RWPE2 (cell line): ENCODE data around the gene VWA5A.

Experiments used
- ATAC-seq: fragments of 200-7000 bp; cut with Tn5 transposase; 3 replicates; pipeline ENCODE4 v1.9.1; 2021; ENCODE audit warnings: low read depth
- DNase-seq: peaks from one replicate; pipeline ENCODE4 v3.0.0-alpha.2; 2020; ENCODE audit warnings: low spot score
- H3K27ac ChIP-seq: fragments of 450-650 bp; 2 replicates; pipeline ENCODE4 v1.5.1; 2017; ENCODE audit warnings: mild to moderate bottlenecking; ENCODE audit not compliant: poor library complexity, severe bottlenecking
- H3K27me3 ChIP-seq: fragments of 250-450 bp; sonication (Bioruptor Pico); 2 replicates; pipeline ENCODE4 v1.5.1; 2021; ENCODE audit warnings: mild to moderate bottlenecking, moderate library complexity; ENCODE audit not compliant: insufficient read depth, poor library complexity, severe bottlenecking
- H3K36me3 ChIP-seq: fragments of 250-450 bp; sonication (Bioruptor Pico); 2 replicates; pipeline ENCODE4 v1.5.1; 2020; ENCODE audit warnings: low read depth, mild to moderate bottlenecking, moderate library complexity
- H3K4me1 ChIP-seq: fragments of 250-450 bp; sonication (Bioruptor Pico); 2 replicates; pipeline ENCODE4 v1.5.1; 2021; ENCODE audit warnings: mild to moderate bottlenecking, moderate library complexity; ENCODE audit not compliant: insufficient read depth, poor library complexity, severe bottlenecking
- H3K4me3 ChIP-seq: fragments of 250-450 bp; sonication (Bioruptor Pico); 2 replicates; pipeline ENCODE4 v1.5.1; 2021; ENCODE audit warnings: mild to moderate bottlenecking, moderate library complexity; ENCODE audit not compliant: severe bottlenecking
- H3K9me3 ChIP-seq: fragments of 250-450 bp; sonication (Bioruptor Pico); 2 replicates; pipeline ENCODE4 v1.5.1; 2021; ENCODE audit warnings: mild to moderate bottlenecking, moderate library complexity; ENCODE audit not compliant: severe bottlenecking
- CTCF ChIP-seq: fragments of 450-650 bp; IDR thresholded peaks from one replicate; pipeline ENCODE4 v1.5.1; 2017; ENCODE audit warnings: mild to moderate bottlenecking, moderate library complexity; ENCODE audit not compliant: poor library complexity, severe bottlenecking

The VWA5A gene

GRCh38 chr11:124147951-124148350 lies 32.7 kb downstream of the VWA5A start:
- DNase-seq = no peak
- no peak overlapping the region for H3K4me3 ChIP-seq
- no peak for ATAC-seq

GRCh38 chr11:124150684-124151083 lies 35.4 kb downstream of the VWA5A start:
- no peaks in the 10 kb centered on the region for H3K9me3 ChIP-seq
- H3K27me3 ChIP-seq = no peaks in the 10 kb centered on the region
- no peak overlapping the region for H3K27ac ChIP-seq
- no peak for TF ChIP-seq CTCF
- no peak overlapping the region for H3K4me3 ChIP-seq
- no peaks in the 10 kb centered on the region for H3K4me1 ChIP-seq
- DNase-seq (no peak), ATAC-seq (no peak)
- no peaks in the 10 kb centered on the region for H3K36me3 ChIP-seq

More at GRCh38 chr11:124147951-124148350, 32.7 kb downstream of the VWA5A start:
- no peak for TF ChIP-seq CTCF
- H3K36me3 ChIP-seq = no peaks in the 10 kb centered on the region
- no peaks in the 10 kb centered on the region for H3K27me3 ChIP-seq
- H3K9me3 ChIP-seq = no peaks in the 10 kb centered on the region
- H3K4me1 ChIP-seq = no peaks in the 10 kb centered on the region
- no peak overlapping the region for H3K27ac ChIP-seq

GRCh38 chr11:124152770-124153407 lies 37.6 kb downstream of the VWA5A start:
- TF ChIP-seq CTCF = no peak
- DNase-seq (no peak), ATAC-seq (no peak)
- Histone ChIP-seq H3K9me3 (no peaks in the 10 kb centered on the region), H3K4me1 (no peaks in the 10 kb centered on the region), H3K4me3 (no peak overlapping the region), H3K27ac (no peak overlapping the region), H3K36me3 (no peaks in the 10 kb centered on the region), H3K27me3 (no peaks in the 10 kb centered on the region)

- Histone ChIP-seq H3K4me3 (no peak overlapping the region), H3K9me3 (no peaks in the 10 kb centered on the region), H3K27ac (no peak overlapping the region), H3K36me3 (no peaks in the 10 kb centered on the region), H3K27me3 (no peaks in the 10 kb centered on the region), H3K4me1 (no peaks in the 10 kb centered on the region)
- ATAC-seq (no peak), DNase-seq (no peak)
- no peak for TF ChIP-seq CTCF
Observed at GRCh38 chr11:124153821-124154220, 38.6 kb downstream of the VWA5A start.

GRCh38 chr11:124159481-124159880 lies 44.2 kb downstream of the VWA5A start:
- no peaks in the 10 kb centered on the region for H3K27me3 ChIP-seq
- no peak overlapping the region for H3K27ac ChIP-seq
- H3K4me1 ChIP-seq = no peaks in the 10 kb centered on the region
- TF ChIP-seq CTCF = no peak
- no peak overlapping the region for H3K4me3 ChIP-seq
- no peaks in the 10 kb centered on the region for H3K9me3 ChIP-seq
- DNase-seq = no peak
- H3K36me3 ChIP-seq = no peaks in the 10 kb centered on the region
- ATAC-seq = no peak
